Ammon's horn (tissue), 1 donor: Measurements from ENCODE around the gene ZNF841.
"Not testable (repeated sequence)": the region's sequence is repeated elsewhere in the genome, so short reads cannot be mapped to it uniquely, and the experiment has no call there.

Experiments
- DNase-seq: peaks from one replicate; pipeline ENCODE4 v3.0.0-alpha.2; 2016; ENCODE audit warnings: low spot score

The ZNF841 gene

GRCh38 chr19:52095172-52096014 lies at the start of gene ZNF841:
Gene ZNF841, minus strand, starts transcription at chr19:52095765. Its CDS starts 10,964 bp downstream, at chr19:52084801.
- DNase-seq, result peak; percentile 96

- no peak for DNase-seq
Observed at GRCh38 chr19:52142001-52142595, 46.5 kb upstream of the ZNF841 start.

GRCh38 chr19:52141203-52141602 lies 45.6 kb upstream of the ZNF841 start:
- DNase-seq, result no peak

- peak; percentile 98 for DNase-seq
Observed at GRCh38 chr19:52140032-52140710, 44.6 kb upstream of the ZNF841 start.

GRCh38 chr19:52139252-52140031 lies 43.9 kb upstream of the ZNF841 start, which contains the start of gene ZNF616:
Gene ZNF616, minus strand, starts transcription at chr19:52139938. Its CDS starts 9,426 bp downstream, at chr19:52130512.
- DNase-seq, result peak; percentile 92

- DNase-seq, result no peak
Observed at GRCh38 chr19:52138983-52139251, 43.4 kb upstream of the ZNF841 start.

- peak; percentile 21 for DNase-seq
Observed at GRCh38 chr19:52138278-52138982, 42.9 kb upstream of the ZNF841 start.

- DNase-seq, result no peak
Observed at GRCh38 chr19:52120286-52120685, 24.7 kb upstream of the ZNF841 start.

- no peak for DNase-seq
Observed at GRCh38 chr19:52115526-52116053, 20.0 kb upstream of the ZNF841 start.

- DNase-seq, result no peak
Observed at GRCh38 chr19:52114691-52115090, 19.1 kb upstream of the ZNF841 start.

GRCh38 chr19:52112624-52113023 lies 17.1 kb upstream of the ZNF841 start:
- no peak for DNase-seq

GRCh38 chr19:52110780-52111179 lies 15.2 kb upstream of the ZNF841 start:
- DNase-seq, result no peak

GRCh38 chr19:52102782-52103181 lies 7.2 kb upstream of the ZNF841 start:
- DNase-seq, result no peak

- DNase-seq, result no peak
Observed at GRCh38 chr19:52101866-52102562, 6.4 kb upstream of the ZNF841 start.

GRCh38 chr19:52099497-52100138 lies 4.1 kb upstream of the ZNF841 start:
- no peak for DNase-seq

GRCh38 chr19:52096416-52096815 lies 851 bp upstream of the ZNF841 start:
- not testable (repeated sequence) for DNase-seq

GRCh38 chr19:52094526-52095130 lies 937 bp downstream of the ZNF841 start:
- DNase-seq, result no peak

- no peak for DNase-seq
Observed at GRCh38 chr19:52086481-52086880, 9.1 kb downstream of the ZNF841 start.

GRCh38 chr19:52070496-52070895 lies 25.1 kb downstream of the ZNF841 start:
- no peak for DNase-seq

- DNase-seq, result no peak
Observed at GRCh38 chr19:52069653-52070052, 25.9 kb downstream of the ZNF841 start.
